Esophagus (tissue), 2 donors: ENCODE data around the gene ALG12. TPM values are rescaled to one million over a fixed set of nuclear protein-coding genes. Genes with fewer than 3 reads are reported as not detected.
"Not testable (repeated sequence)": the region's sequence is repeated elsewhere in the genome, so short reads cannot be mapped to it uniquely, and the experiment has no call there.

Experiments
- H3K27ac ChIP-seq, 2 donors: one replicate each; pipeline ENCODE4 v1.5.1; 2013; ENCODE audit warnings: low read depth in 2 of 2, mild to moderate bottlenecking in 2 of 2, inconsistent platforms in 1 of 2, low read length in 1 of 2, moderate library complexity in 1 of 2
- H3K27me3 ChIP-seq, 2 donors: one replicate each; pipeline ENCODE4 v1.6.1; 2013; ENCODE audit warnings: low read length in 2 of 2, control low read depth in 1 of 2, mild to moderate bottlenecking in 1 of 2; ENCODE audit not compliant: insufficient read depth in 2 of 2, control insufficient read depth in 1 of 2
- H3K36me3 ChIP-seq, 2 donors: one replicate each; pipeline ENCODE4 v1.6.1; 2013; ENCODE audit warnings: low read length in 1 of 2; ENCODE audit not compliant: control insufficient read depth in 2 of 2, insufficient read depth in 2 of 2
- H3K4me1 ChIP-seq, 2 donors: one replicate each; pipeline ENCODE4 v1.6.1; 2013; ENCODE audit warnings: low read length in 1 of 2; ENCODE audit not compliant: control insufficient read depth in 2 of 2, insufficient read depth in 2 of 2
- H3K4me3 ChIP-seq, 2 donors: one replicate each; pipeline ENCODE4 v1.5.1; 2013; ENCODE audit warnings: low read length in 2 of 2, mild to moderate bottlenecking in 2 of 2, low read depth in 1 of 2, moderate library complexity in 1 of 2
- H3K9me3 ChIP-seq, 2 donors: one replicate each; pipeline ENCODE4 v1.6.1; 2013; ENCODE audit warnings: mild to moderate bottlenecking in 2 of 2, low read depth in 1 of 2, low read length in 1 of 2, moderate library complexity in 1 of 2; ENCODE audit not compliant: control insufficient read depth in 2 of 2, insufficient read depth in 1 of 2
- WGBS, 2 donors: extraction: QIAGEN DNeasy Blood & Tissue Kit; methylation state at CpG; one replicate each; pipeline ENCODE4 v1.1.7; 2013; 5-methylcytosine and 5-hydroxymethylcytosine counted together
- polyA plus RNA-seq, 2 donors: library from polyadenylated mRNA; stranded (reverse); fragments of 200-250 nt; gene quantifications; one replicate each; pipeline ENCODE4 v1.2.3, GENCODE V29; 2013
- donor health status: healthy with polysubstance abuse.
- donor health status: Bipolar disorder and iron deficiency.

The ALG12 gene
- polyA plus RNA-seq, 2 donors, result 8.6 TPM

DNA sequence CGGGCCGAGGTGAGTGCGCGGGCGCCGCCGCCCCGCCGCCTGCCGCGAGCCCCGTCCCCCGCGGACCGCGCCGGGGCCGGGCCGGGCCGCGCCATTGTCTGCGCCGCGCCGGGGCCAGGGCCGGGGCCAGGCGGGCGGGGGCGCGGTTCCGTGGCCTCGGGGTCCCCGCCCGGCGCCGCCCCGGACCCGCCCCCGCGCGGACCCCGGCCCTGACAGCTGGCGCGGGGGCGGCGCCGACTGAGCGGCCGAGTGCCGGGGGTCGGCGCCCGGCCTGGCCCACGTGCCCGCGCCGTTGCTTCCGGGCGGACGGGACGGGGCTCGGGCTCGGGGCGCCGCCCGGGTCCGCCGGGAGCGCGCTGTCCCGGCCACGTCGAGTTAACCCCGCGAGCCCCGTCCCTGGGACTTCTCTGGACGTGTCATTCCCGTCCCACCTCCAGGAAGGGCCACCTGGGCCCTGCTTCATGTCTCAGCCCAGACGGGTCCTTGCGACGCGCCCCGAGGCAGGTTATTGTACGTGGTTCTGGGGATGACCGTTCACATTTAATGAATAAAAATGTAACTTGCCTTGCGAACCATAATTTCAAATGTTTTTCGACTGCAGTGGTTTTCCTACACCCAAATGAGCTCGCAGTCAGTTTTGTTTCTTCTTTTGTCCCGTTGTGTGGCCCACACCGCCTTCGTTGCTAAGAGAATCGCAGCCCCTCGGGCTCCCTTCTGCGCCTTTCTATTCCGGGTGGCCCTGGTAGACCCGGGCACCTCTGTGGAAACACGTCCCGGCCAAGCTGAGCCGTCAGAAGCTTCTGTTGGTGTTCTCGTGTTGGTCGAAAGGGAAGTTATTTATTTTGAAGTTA is 64.0 kb downstream of the ALG12 start:
- Histone ChIP-seq H3K4me3 (peak overlapping the region; percentile 78 to 79), H3K27ac (peak overlapping the region; percentile 76 to 80), H3K9me3 (no peaks in the 10 kb centered on the region), H3K4me1 (peaks cover 5 to 15% of the 10 kb centered on the region in 2 donors), H3K36me3 (peaks cover 0 to 3% of the 10 kb centered on the region in 2 donors), H3K27me3 (peaks cover 0 to 5% of the 10 kb centered on the region in 2 donors)
- WGBS, 2 donors, result 0 to 1% methylated on average over 53 to 101 of the region's 101 CpGs

DNA sequence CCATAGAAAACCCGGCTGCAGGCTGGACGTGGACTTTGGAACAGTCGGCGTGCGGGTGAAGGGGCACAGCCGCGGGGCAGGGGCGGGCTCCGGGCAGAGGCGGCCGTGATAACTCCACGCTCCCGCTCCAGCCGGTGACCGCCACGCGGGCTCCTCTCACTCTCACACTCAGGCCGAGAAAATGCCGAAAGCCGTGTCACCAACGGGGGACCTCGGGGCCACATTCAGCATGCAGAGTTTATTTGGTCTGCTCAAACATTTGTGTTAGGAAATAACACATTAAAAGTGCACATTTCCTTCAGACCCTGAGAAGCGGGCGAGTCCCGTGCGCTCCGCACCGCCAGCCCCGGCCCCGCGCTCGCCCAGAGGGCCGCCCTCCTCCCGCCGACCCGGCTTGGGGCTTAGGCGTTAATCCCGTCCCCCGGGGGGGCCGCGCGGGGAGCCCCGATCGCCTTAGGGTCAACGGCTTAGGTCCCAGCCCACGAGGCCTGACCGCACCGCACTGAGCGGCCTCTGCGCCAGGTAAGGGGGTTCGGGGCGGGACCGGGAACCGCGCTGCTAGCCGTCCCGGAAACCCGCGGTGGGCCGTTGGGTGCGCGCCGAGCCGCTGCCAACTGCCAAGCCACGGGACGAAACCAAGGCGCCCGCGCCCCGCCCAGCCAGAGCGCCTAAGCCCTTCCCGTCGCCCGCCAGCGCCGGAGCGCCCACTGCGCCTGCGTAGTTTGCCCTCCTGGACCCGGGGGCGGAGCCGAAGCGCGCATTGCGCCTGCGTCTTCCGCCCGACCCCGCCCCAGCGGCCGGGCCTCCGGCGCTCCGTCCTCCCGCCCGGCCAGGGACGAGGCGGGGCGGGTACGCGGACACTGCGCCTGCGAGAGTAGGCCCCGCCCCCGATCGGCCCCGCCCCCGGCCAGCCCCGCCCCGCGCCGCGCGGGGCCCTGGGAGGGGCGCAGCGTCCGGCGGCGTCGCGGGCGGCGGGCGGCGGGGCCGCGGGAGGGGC is 65.0 kb downstream of the ALG12 start, which contains the start of gene ZBED4:
ZBED4 (plus strand) TSS at position 947 of the 997 bp plus-strand sequence. CDS start 29,819 bp downstream, outside the sequence.
- 1 to 2% methylated on average over 95 to 127 of the region's 127 CpGs for WGBS, 2 donors
- Histone ChIP-seq H3K4me1 (peaks cover 7 to 18% of the 10 kb centered on the region in 2 donors), H3K9me3 (no peaks in the 10 kb centered on the region), H3K36me3 (peaks cover 0 to 3% of the 10 kb centered on the region in 2 donors), H3K27ac (peak within 1 kb of the TSS; percentile 89 to 95), H3K4me3 (peak within 1 kb of the TSS; percentile 78 to 79), H3K27me3 (peaks cover 0 to 8% of the 10 kb centered on the region in 2 donors)

DNA sequence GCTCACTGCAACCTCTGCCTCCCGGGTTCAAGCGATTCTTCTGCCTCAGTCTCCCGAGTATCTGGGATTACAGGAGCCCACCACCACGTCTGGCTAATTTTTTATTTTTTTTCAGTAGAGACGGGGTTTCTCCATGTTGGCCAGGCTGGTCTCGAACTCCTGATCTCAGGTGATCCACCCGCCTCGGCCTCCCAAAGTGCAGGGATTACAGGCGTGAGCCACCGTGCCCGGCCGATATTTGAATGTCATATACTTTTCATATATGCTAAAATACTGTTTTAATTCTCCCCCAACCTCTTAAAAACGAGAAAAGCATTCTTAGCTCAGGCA is 65.7 kb downstream of the ALG12 start:
- not testable (repeated sequence) for H3K9me3 ChIP-seq, H3K36me3 ChIP-seq
- Histone ChIP-seq H3K27ac (peak overlapping the region; percentile 89 to 95), H3K27me3 (peaks cover 0 to 13% of the 10 kb centered on the region in 2 donors), H3K4me3 (peak overlapping the region in 1 of 2 donors; percentile 78), H3K4me1 (peaks cover 7 to 20% of the 10 kb centered on the region in 2 donors)
- 54 to 60% methylated on average over 13 of the region's 13 CpGs for WGBS, 2 donors

DNA sequence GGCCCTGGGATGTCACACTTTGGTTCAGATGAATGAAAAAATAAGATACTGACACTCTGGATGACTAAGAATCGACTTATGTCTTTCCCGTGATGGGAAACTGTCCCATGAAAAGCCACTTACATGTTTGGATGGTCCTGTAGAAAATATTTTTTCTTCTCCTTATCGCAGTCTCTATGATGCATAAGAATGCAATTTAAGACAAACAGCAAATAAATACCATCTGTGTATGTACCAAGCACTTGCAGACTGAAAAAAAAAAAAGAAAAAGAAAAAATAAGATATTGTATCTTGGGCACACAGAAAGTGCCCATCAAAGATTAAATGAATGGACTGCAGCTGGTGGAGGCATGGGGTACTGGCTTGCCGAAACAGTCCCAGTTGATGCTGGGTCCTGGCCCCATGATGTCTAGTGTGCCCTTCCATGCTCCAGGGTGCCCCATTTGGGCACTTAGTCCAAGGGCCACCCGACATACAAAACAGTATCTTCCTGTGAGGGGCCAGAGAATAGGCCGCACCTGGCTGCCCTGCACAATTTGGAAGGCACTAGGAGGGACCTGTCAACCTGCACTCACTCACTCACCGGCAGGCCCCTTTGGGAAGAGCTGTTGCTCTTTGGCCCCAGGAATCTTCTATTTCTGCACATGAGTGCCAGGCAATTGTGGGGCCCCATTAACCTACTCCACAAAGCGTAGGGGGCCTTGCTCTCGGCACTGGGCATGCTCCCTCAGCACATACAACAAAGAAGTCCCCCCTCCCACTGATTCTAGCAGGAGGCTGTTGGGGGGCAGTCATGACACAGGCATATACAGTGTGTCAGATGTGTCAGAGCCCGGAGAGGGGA is 67.1 kb downstream of the ALG12 start:
- Histone ChIP-seq H3K27ac (no peak overlapping the region), H3K4me3 (no peak overlapping the region), H3K4me1 (peaks cover 5 to 19% of the 10 kb centered on the region in 2 donors), H3K9me3 (no peaks in the 10 kb centered on the region), H3K27me3 (peaks cover 0 to 13% of the 10 kb centered on the region in 2 donors), H3K36me3 (no peaks in the 10 kb centered on the region)
- WGBS, 2 donors, result 80% methylated on average over 10 of the region's 10 CpGs

Other genes starting within 250 kb of the ALG12 start
- 10 to 100 TPM; 17.7 to 23.5 TPM for gene BRD1, start 90.6 kb downstream of the ALG12 start, polyA plus RNA-seq
- 1 to 10 TPM; 4.7 to 4.9 TPM for gene ZBED4, start 64.6 kb downstream of the ALG12 start, polyA plus RNA-seq
- 10 to 100 TPM; 16.1 to 31.2 TPM for gene CRELD2, start 196 bp upstream of the ALG12 start, polyA plus RNA-seq
- gene PIM3, start 42.3 kb upstream of the ALG12 start, polyA plus RNA-seq, result 10 to 100 TPM; 33.8 to 43.4 TPM
- gene IL17REL, start 94.3 kb upstream of the ALG12 start, polyA plus RNA-seq, result not detected
- gene TTLL8, start 139.9 kb upstream of the ALG12 start, polyA plus RNA-seq, result not detected
- under 1 TPM; 0.04 to 0.08 TPM for gene MLC1, start 167.0 kb upstream of the ALG12 start, polyA plus RNA-seq
- gene MOV10L1, start 171.6 kb upstream of the ALG12 start, polyA plus RNA-seq, result under 1 TPM; 0.18 to 0.22 TPM